ENCODE results near the gene RCOR3. TPM values are rescaled to one million over a fixed set of nuclear protein-coding genes. Genes with fewer than 3 reads are reported as not detected.

RCOR3 gene
- total and polyA plus RNA-seq, 11 donors, result 25.3 to 60.1 (median 42.7) TPM

- DNase-seq, result no peak
- WGBS, 4 donors, result 94 to 100% (median 98%) methylated on average over 1 of the region's 1 CpG
- no peaks in the 10 kb centered on the region for H3K36me3 ChIP-seq
- H3K27ac ChIP-seq, result no peak overlapping the region
- no peak for ATAC-seq
- H3K9me3 ChIP-seq, result no peaks in the 10 kb centered on the region
- peaks cover 0 to 45% (median 0%) of the 10 kb centered on the region in 12 donors for H3K4me1 ChIP-seq
- TF ChIP-seq CTCF (IDR thresholded peaks at IDR 0.05), result no peak
- no peak for TF ChIP-seq POLR2A (IDR thresholded peaks at IDR 0.05)
- H3K4me3 ChIP-seq, result no peak overlapping the region
- intact Hi-C loops (cut with DNase I), result no loop called here
- no peaks in the 10 kb centered on the region for H3K27me3 ChIP-seq
Observed at GRCh38 chr1:211341999-211342398, 82.8 kb downstream of the RCOR3 start.

- no peak for DNase-seq
- no peak overlapping the region for H3K4me3 ChIP-seq
- H3K27me3 ChIP-seq, result no peaks in the 10 kb centered on the region
- no peaks in the 10 kb centered on the region for H3K36me3 ChIP-seq
- intact Hi-C loops (cut with DNase I), result no loop called here
- no peaks in the 10 kb centered on the region for H3K9me3 ChIP-seq
- WGBS, 4 donors, result 81 to 94% (median 91%) methylated on average over 4 of the region's 4 CpGs
- TF ChIP-seq POLR2A (IDR thresholded peaks at IDR 0.05) (no peak), CTCF (IDR thresholded peaks at IDR 0.05) (no peak)
- H3K4me1 ChIP-seq, result peaks cover 0 to 44% (median 0%) of the 10 kb centered on the region in 12 donors
- no peak for ATAC-seq
- H3K27ac ChIP-seq, result no peak overlapping the region
Observed at GRCh38 chr1:211343607-211344006, 84.4 kb downstream of the RCOR3 start.

- Histone ChIP-seq H3K4me3 (no peak overlapping the region), H3K36me3 (no peaks in the 10 kb centered on the region), H3K27ac (no peak overlapping the region), H3K4me1 (peaks cover 0 to 44% (median 0%) of the 10 kb centered on the region in 12 donors), H3K9me3 (no peaks in the 10 kb centered on the region), H3K27me3 (no peaks in the 10 kb centered on the region)
- 67 to 81% (median 78%) methylated on average over 6 of the region's 6 CpGs for WGBS, 4 donors
- intact Hi-C loops (cut with DNase I), result no loop called here
- DNase-seq, result no peak
- no peak for TF ChIP-seq POLR2A (IDR thresholded peaks at IDR 0.05)
- peak in 1 of 4 donors; percentile 29 for ATAC-seq
Observed at GRCh38 chr1:211344152-211344618, 85.0 kb downstream of the RCOR3 start.

GRCh38 chr1:211345719-211346118 lies 86.6 kb downstream of the RCOR3 start:
- Histone ChIP-seq H3K4me3 (no peak overlapping the region), H3K9me3 (no peaks in the 10 kb centered on the region), H3K27ac (no peak overlapping the region), H3K27me3 (no peaks in the 10 kb centered on the region), H3K4me1 (peaks cover 0 to 39% (median 0%) of the 10 kb centered on the region in 12 donors), H3K36me3 (no peaks in the 10 kb centered on the region)
- TF ChIP-seq CTCF (IDR thresholded peaks at IDR 0.05) (no peak), POLR2A (IDR thresholded peaks at IDR 0.05) (no peak)
- DNase-seq (no peak), ATAC-seq (no peak)
- intact Hi-C loops (cut with DNase I), result loop anchor here in 1 of 10 donors (1.0 kb wide), 1 partner anchor 47 kb away; no protein-coding TSS in a partner anchor
- WGBS, 4 donors, result 74 to 96% (median 92%) methylated on average over 2 of the region's 2 CpGs
